HG03469 (cell line): ENCODE data around the gene CTBP1.
"Not testable (repeated sequence)": the region's sequence is repeated elsewhere in the genome, so short reads cannot be mapped to it uniquely, and the experiment has no call there.

Source experiments
- ATAC-seq: cut with Tn5 transposase; IDR thresholded peaks from one replicate; pipeline ENCODE4 v1.9.1; 2021; ENCODE audit warnings: mild to moderate bottlenecking, moderate library complexity, moderate number of reproducible peaks; ENCODE audit not compliant: unreplicated experiment

CTBP1 gene

GRCh38 chr4:1248245-1249147, at the start of gene CTBP1:
Gene CTBP1 (minus strand): TSS chr4:1249130. CDS start chr4:1241331, 7,799 bp downstream.
- peak; percentile 28 for ATAC-seq

GRCh38 chr4:1298461-1298860, 49.5 kb upstream of the CTBP1 start:
- ATAC-seq = no peak

GRCh38 chr4:1297456-1298325, 48.8 kb upstream of the CTBP1 start:
- no peak for ATAC-seq

- no peak for ATAC-seq
Observed at GRCh38 chr4:1297023-1297395, 48.1 kb upstream of the CTBP1 start.

- ATAC-seq = no peak
Observed at GRCh38 chr4:1296324-1297022, 47.5 kb upstream of the CTBP1 start.

- no peak for ATAC-seq
Observed at GRCh38 chr4:1295405-1296055, 46.6 kb upstream of the CTBP1 start.

GRCh38 chr4:1294891-1295290, 46.0 kb upstream of the CTBP1 start:
- ATAC-seq = no peak

- ATAC-seq = no peak
Observed at GRCh38 chr4:1294424-1294823, 45.5 kb upstream of the CTBP1 start.

GRCh38 chr4:1293991-1294390, 45.1 kb upstream of the CTBP1 start:
- ATAC-seq = no peak

- no peak for ATAC-seq
Observed at GRCh38 chr4:1293531-1293941, 44.6 kb upstream of the CTBP1 start.

- not testable (repeated sequence) for ATAC-seq
Observed at GRCh38 chr4:1292703-1293011, 43.7 kb upstream of the CTBP1 start.

GRCh38 chr4:1291996-1292702, 43.2 kb upstream of the CTBP1 start:
- ATAC-seq = no peak

GRCh38 chr4:1291091-1291490, 42.2 kb upstream of the CTBP1 start:
- ATAC-seq = no peak

- ATAC-seq = no peak
Observed at GRCh38 chr4:1290165-1290977, 41.4 kb upstream of the CTBP1 start.

GRCh38 chr4:1289207-1290164, 40.6 kb upstream of the CTBP1 start, which contains the start of gene MAEA:
Gene MAEA (plus strand): TSS chr4:1289891. CDS start chr4:1289914, 23 bp downstream.
- ATAC-seq = peak; percentile 78

- no peak for ATAC-seq
Observed at GRCh38 chr4:1288786-1289185, 39.9 kb upstream of the CTBP1 start.

- no peak for ATAC-seq
Observed at GRCh38 chr4:1285790-1286553, 37.0 kb upstream of the CTBP1 start.
